Right renal cortex interstitium (tissue), 3 donors: ENCODE results near the gene CACNA1A. TPM values are rescaled to one million over a fixed set of nuclear protein-coding genes. Genes with fewer than 3 reads are reported as not detected.

Experiments
- DNase-seq, 3 donors: peaks; one replicate each; pipeline ENCODE4 v3.0.0-alpha.2; 2013; ENCODE audit warnings: low read depth in 3 of 3, low spot score in 2 of 3
- polyA plus RNA-seq, 3 donors: library from polyadenylated mRNA; unstranded; fragments of 120-200 nt; gene quantifications; one replicate each; pipeline ENCODE4 v1.2.1, GENCODE V29; 2013; ENCODE audit not compliant: insufficient read length in 3 of 3

CACNA1A gene
- polyA plus RNA-seq, 3 donors: 1.3 to 2.0 (median 1.7) TPM

DNA sequence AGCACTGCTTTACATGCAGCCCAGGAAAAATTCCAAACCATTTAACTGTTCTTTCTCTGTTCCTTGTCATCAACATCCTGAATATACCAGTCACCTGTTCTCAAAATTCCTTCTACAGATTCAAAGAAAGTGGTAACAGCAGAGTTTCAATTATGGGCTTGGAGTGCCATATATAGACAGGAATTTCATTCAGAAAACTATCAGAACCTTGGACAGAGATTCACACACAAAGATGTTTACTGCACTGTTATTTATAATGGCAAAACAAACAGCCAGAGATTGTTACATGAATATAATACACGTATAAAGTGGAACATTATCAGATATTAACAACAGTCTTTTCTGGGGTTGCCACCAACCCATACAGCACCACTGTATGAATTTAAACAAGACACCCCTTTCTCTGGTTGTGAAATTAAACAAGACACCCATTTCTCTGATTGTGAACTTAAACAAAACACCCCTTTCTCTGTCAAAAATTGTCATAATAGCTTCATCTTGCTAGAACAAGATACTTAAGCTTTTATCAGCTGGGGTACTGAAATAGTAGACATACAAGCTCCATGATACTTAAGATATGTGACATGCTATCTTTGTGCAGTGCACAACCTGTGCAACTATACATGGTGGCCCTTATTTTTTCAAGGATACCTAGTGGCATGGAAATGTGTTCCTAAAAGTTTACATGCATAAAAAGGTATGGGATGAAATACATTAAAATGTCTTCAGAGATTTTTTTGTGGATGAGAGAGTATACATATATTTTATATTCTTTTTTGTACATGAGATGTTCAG, 12.6 kb downstream of the CACNA1A start:
- no peak for DNase-seq

DNA sequence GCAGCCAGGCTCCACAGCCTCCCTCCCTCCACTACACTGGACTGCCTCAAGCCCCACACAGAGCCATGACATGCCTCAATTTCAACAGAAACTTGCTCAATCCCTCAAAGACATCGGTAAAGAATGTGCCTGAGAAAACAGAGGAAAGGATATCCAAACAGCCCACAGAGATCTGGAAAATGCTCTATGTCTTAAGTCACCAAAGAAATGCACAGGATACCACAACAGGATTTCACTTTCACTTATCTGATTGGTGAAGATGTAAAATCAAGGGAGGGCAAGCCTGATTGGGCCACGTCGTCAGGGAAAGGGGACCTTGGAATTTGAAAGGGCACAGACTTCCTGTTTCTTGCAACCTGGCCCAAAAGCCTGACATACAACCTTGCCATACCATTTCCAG, 14.2 kb downstream of the CACNA1A start:
- DNase-seq: no peak

- DNase-seq: no peak
Measured at GRCh38 chr19:13487985-13488384, 18.3 kb downstream of the CACNA1A start.

DNA sequence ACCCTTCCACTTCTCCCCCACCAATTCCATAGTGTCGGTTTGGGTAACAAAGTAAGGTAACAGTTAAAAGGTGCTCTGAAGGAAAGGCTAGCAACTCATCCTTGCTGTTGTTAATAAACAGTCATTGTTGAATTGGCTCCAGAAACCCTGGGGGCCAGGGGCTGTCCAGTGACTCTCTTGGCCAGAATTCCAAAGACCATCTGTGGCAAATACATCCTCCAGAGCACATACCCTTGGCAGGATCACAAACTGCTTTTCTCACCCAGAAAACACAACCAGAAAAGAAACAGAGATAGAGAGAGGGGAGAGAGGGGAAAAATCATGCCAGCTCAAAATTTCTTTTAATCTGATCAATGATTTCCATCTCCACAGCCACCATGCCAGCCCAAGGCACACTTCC, 22.1 kb downstream of the CACNA1A start:
- no peak for DNase-seq

GRCh38 chr19:13483215-13483614, 23.1 kb downstream of the CACNA1A start:
- DNase-seq: no peak

GRCh38 chr19:13478576-13478975, 27.7 kb downstream of the CACNA1A start:
- no peak for DNase-seq

DNA sequence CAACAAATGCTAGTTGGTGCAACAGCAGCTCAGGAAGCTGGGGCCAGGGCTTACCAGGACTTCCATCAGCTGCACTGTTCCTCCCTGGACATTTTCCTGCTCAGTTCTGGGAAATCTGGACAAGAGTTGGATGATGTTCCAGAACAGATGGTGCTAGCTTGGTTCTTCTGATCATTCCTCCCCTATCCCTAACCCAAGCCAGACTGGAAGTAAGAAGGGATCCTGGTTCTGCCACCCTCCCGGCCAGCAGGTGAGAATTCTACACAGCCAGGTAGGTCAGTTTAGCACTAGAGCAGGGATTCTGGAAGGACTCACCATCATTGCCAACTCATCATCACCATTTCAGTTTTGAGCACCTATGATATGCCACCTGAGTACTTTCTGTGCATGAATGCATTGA, 30.2 kb downstream of the CACNA1A start:
- DNase-seq: no peak

GRCh38 chr19:13475044-13475443, 31.2 kb downstream of the CACNA1A start:
- DNase-seq: no peak

- no peak for DNase-seq
Measured at GRCh38 chr19:13466697-13467096, 39.6 kb downstream of the CACNA1A start.

DNA sequence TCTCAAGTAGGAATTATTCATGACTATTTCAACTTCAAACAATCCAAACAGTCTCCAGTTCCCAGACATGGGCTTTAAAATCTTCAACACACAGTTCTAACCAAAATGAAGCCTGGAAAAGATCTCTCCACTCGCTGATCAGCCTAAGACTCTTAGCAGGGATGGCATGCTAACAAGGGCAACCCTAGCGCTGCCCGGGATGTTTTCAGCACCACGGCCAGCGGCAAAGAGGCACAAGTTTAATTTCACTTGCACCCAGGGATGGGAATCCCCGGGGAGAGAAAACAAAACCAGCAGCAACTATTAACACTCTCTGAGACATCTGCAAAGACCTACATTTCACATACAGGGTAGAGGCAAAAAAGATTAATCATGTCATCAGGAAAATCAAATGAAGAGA, 43.0 kb downstream of the CACNA1A start:
- peak in 1 of 3 donors; percentile 19 for DNase-seq

DNA sequence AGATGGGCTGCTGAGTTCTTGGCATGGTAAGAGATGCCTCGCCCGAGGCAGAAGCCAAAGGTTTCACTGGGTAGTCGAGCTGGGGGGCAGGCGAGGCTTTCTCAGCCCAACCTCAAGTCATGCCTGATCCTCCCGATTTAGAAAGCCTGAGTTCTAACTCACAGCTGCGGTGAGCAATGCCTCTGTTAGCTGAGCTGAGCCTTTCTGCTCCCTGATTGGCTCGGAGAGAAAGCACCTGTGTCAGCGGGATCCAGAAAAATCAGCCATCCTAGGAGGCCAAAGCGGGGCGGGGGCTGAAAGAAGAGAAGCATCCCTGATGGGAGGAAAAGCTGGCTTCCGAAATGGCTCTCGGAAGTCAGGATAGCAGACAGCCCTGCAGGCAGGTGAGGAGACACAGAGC, 44.7 kb downstream of the CACNA1A start:
- no peak for DNase-seq

DNA sequence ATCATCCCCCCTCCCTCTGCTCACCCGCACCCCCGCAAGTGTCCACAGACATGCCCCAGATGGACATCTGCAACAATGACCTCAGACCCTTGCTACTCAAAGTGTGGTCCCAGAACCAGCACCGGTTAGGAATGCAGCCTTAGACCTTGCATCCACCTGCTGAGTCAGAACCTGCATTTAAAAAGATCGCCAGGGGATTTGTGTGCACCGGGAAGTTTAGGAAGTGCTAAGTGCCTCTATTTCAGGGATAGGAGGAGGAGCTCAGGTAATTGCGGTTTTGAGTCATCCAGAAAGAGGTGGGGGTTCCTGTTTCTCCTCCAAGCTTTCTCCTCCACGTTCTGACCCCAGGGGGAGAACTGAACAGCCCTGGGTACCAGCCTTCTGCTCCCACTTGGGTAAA, 46.2 kb downstream of the CACNA1A start:
- no peak for DNase-seq

DNA sequence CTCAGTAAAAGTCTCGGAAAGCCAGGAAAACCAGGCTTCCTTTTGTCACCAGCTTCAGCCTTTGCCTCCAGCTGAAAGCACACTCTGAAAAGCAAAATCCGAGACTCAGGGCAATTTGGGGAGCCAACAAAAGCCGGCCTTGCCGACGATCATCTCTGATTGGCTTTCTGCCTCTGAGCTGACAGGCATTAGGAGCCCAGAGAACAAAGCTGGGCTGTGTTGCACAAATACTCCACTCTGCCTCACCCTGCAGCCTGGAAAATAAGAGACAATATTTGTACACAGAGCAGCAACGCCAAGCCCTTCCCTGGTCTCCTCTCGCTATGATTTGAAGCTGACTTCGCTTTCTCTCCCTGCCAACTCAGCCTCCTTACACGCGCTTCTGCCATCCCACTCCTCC, 46.9 kb downstream of the CACNA1A start:
- DNase-seq: no peak

- DNase-seq: no peak
Measured at GRCh38 chr19:13451434-13451995, 54.8 kb downstream of the CACNA1A start.

DNA sequence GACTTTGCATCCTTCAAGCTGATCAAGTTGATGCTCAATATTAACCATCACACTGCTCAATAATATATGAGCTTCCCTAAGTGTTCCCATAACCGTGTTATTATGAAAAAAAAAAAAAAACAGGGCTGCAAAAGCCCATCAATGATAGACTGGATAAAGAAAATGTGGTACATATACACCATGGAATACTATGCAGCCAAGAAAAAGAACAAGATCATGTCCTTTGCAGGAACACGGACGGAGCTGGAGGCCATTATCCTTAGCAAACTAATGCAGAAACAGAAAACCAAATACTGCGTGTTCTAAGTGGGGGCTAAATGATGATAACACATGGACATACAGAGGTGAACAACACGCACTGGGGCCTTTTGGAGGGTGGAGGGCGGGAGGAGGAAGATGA, 58.3 kb downstream of the CACNA1A start:
- DNase-seq: no peak

DNA sequence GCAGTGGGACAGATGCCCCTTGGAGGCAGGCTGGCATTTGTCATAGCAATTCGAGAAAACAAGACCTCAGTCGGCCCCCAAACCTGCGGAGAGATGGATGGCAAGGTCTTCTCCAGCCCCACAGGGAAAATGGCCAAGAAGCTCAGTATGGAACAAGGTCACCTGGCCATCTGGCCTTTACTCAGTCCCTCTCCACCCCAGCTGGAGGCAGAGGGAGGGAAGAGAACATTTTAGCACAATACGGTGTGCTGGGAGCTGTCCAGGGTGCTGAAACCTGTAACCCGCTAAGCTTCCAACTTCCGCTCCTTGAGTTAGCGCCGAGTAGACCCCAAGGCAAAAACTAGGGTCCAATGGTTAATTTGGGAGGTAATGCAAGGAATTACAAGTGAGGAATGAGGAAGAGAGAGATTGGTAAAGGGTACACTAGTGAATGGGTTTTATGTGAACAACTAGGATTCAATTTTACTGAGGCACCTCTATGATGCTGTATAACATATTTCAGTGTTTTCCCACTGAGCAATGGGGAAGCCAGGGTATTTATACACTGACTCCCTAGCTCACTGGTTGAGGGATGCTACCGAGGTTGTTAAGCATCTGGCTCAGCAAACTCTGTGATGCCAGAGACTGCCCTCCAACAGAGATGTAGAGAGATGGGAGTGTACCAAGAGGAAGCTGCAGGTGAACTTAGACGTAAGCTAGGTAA, 64.3 kb downstream of the CACNA1A start:
- DNase-seq: peak; percentile 14 to 46 (median 37)

DNA sequence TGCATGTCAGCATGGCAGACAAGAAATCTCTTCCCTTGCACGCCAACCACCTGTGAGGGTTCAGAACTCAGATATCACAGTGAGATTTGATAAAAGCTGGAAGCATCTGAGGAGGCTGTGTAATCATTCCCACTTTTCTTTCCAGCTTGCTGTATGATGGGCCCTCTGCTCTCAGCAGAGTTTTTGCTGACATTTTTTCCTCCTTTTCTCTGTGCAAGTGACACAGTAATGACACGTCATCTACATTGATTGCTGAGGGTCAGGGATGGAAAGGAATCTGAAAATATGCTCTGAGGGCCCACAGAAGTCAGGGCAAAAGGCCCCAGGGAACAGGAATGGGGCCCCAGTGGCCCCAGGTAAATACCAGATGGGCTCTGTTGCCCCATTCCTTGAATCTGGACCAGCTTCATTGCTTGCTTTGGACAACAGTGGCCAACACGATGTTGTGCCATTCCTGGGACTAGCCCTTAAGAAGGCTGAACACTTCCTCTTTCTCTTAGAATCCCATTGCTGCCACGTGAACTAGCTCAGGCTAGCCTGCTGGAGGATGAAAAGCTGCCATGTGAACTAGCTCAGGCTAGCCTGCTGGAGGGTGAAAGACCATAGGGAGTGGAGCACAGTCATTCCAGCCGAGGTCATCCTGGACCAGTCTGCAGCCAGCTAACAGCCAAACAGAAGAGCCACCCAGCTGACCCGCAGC, 68.2 kb downstream of the CACNA1A start:
- DNase-seq: no peak

DNA sequence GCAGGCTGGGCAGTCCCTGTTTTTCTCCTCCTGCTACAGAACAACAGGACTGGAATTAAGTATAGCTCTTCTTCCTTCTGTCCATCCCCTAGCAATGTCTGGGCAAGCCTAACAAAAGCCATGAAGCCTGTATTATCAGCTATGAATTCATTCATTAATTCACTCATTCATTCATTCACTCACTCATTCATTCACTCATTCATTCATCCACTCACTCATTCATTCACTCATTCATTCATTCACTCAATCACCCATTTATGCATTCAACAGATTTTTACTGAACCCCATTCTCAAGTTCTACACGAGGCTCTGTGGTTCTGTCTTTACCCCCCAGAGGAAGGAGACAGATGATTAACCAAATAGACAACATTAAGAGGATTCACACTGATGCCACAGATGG, 69.9 kb downstream of the CACNA1A start:
- DNase-seq: no peak

GRCh38 chr19:13430790-13431582, 75.3 kb downstream of the CACNA1A start:
- no peak for DNase-seq

DNA sequence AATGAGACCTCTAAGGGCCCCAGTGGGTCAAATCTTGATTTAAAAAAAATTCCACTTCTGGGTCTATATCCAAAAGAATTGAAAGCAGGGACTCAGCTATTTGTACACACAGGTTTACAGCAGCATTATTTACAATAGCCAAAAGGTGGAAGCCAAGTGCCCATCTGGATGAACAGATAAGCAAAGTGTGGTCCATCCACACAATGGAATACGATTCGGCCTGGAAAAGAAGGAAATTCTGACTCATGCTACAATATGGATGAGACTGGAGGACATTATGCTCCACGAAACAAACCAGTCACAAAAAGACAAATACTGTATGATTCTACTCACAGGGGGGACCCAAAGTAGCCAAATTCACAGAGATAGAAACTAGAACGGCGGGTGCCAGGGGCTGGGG, 76.7 kb downstream of the CACNA1A start:
- DNase-seq: no peak

GRCh38 chr19:13428352-13428751, 77.9 kb downstream of the CACNA1A start:
- no peak for DNase-seq
